GM12878 (cell line): ENCODE measurements around the gene FAM90A1. TPM values are rescaled to one million over a fixed set of nuclear protein-coding genes. Genes with fewer than 3 reads are reported as not detected.
"Not testable (repeated sequence)": the region's sequence is repeated elsewhere in the genome, so short reads cannot be mapped to it uniquely, and the experiment has no call there.

ENCODE experiments used
- ATAC-seq: fragments of 200-7000 bp; cut with Tn5 transposase; 3 replicates; pipeline ENCODE4 v1.9.1; 2020; ENCODE audit warnings: mild to moderate bottlenecking, moderate library complexity
- BruUV-seq: library from RNA; stranded (reverse); fragments of 400-500 nt; replicated peaks from 2 replicates; lab custom pipeline; 2021; lab: Mats Ljungman, UMichigan
- CTCF ChIA-PET: fragments of 300-600 bp; sonication (Branson Sonifier 250); formaldehyde crosslinking; extraction: SDS; loops from one replicate; lab custom pipeline; 2021; ENCODE audit warnings: inconsistent platforms; lab: Yijun Ruan, JAX
- POLR2A ChIA-PET: fragments of 350-600 bp; formaldehyde crosslinking; extraction: SDS; loops from one replicate; lab custom pipeline; 2021; ENCODE audit warnings: inconsistent platforms; lab: Charles Lee
- RAD21 ChIA-PET: fragments of 300-600 bp; sonication (Branson Sonifier 250); formaldehyde crosslinking; loops from one replicate; lab custom pipeline; 2023; ENCODE audit warnings: antibody characterized with exemption; ENCODE audit not compliant: unreplicated experiment; lab: Charles Lee
- SMC1A ChIA-PET: fragments of 300-600 bp; sonication (Branson Sonifier 250); formaldehyde crosslinking; loops from one replicate; lab custom pipeline; 2023; ENCODE audit not compliant: unreplicated experiment, uncharacterized antibody; lab: Charles Lee
- DNase-seq: peaks from one replicate; pipeline ENCODE4 v3.0.0-alpha.2; 2011; ENCODE audit warnings: low read depth, low spot score
- FAIRE-seq: peaks from 3 replicates; lab custom pipeline; 2011; peaks lifted over from hg19 to GRCh38; lab: Jason Lieb, UNC
- H2AFZ ChIP-seq: 2 replicates; pipeline ENCODE4 v1.6.0; 2011; ENCODE audit warnings: low read depth, low read length, control low read depth; ENCODE audit not compliant: control insufficient read depth
- H3K27ac ChIP-seq: 2 replicates; pipeline ENCODE4 v1.5.1; 2011; ENCODE audit warnings: control low read depth; ENCODE audit not compliant: control insufficient read depth, insufficient read depth
- H3K27me3 ChIP-seq, 2 experiments: replicated peaks in 1 of 2; 2 replicates each; pipeline versions ENCODE4 v1.6.0 to v1.6.1; 2011; ENCODE audit warnings: low read length in 1 of 2; ENCODE audit not compliant: control insufficient read depth in 2 of 2, insufficient read depth in 2 of 2
- H3K36me3 ChIP-seq, 2 experiments: 2 replicates each; pipeline ENCODE4 v1.5.1; 2011; ENCODE audit warnings: low read length in 1 of 2; ENCODE audit not compliant: control insufficient read depth in 2 of 2, insufficient read depth in 2 of 2
- H3K4me1 ChIP-seq: 2 replicates; pipeline ENCODE4 v1.6.1; 2011; ENCODE audit warnings: mild to moderate bottlenecking, low read length, moderate library complexity, mixed read lengths; ENCODE audit not compliant: control insufficient read depth, insufficient read depth
- H3K4me2 ChIP-seq: 2 replicates; pipeline ENCODE4 v1.6.0; 2011; ENCODE audit warnings: control low read depth; ENCODE audit not compliant: control insufficient read depth, insufficient read depth
- H3K4me3 ChIP-seq: fragments of 200-600 bp; sonication (generic); 2 replicates; pipeline ENCODE4 v1.5.1; 2016
- H3K79me2 ChIP-seq: 2 replicates; pipeline ENCODE4 v1.6.0; 2011; ENCODE audit warnings: low read length; ENCODE audit not compliant: control insufficient read depth, insufficient read depth
- H3K9ac ChIP-seq: 2 replicates; pipeline ENCODE4 v1.8.0; 2011; ENCODE audit warnings: low read length, control low read depth, mixed read lengths; ENCODE audit not compliant: control insufficient read depth, insufficient read depth
- H3K9me3 ChIP-seq: replicated peaks from 3 replicates; pipeline ENCODE4 v1.5.1; 2011; ENCODE audit warnings: mild to moderate bottlenecking, low read length; ENCODE audit not compliant: control insufficient read depth, insufficient read depth
- H4K20me1 ChIP-seq: 2 replicates; pipeline ENCODE4 v1.6.0; 2011; ENCODE audit not compliant: control insufficient read depth, insufficient read depth
- IKZF1 ChIP-seq: fragments of 450-650 bp; conservative IDR thresholded peaks from 2 replicates; pipeline ENCODE4 v1.6.1; 2017; ENCODE audit warnings: antibody characterized with exemption, mild to moderate bottlenecking
- JUNB ChIP-seq: IDR thresholded peaks from 2 replicates; pipeline ENCODE4 v1.6.1; 2016; ENCODE audit warnings: antibody characterized with exemption, mild to moderate bottlenecking
- KAT2A ChIP-seq: conservative IDR thresholded peaks from 2 replicates; pipeline ENCODE4 v1.6.1; 2011; ENCODE audit warnings: low read depth, low read length; ENCODE audit not compliant: control insufficient read depth
- RFX5 ChIP-seq: IDR thresholded peaks from 2 replicates; pipeline ENCODE4 v1.6.1; 2011; ENCODE audit warnings: low read depth, low read length, improper control_type of control experiment
- WGBS: methylation state at CpG from one replicate; pipeline ENCODE4 v1.1.6; 2016; ENCODE audit warnings: low lambda C conversion rate; ENCODE audit not compliant: insufficient replicate concordance, insufficient coverage; ENCODE audit errors: missing lambda C conversion rate; 5-methylcytosine and 5-hydroxymethylcytosine counted together
- in situ Hi-C: fragments of 300-500 bp; cut with MboI; formaldehyde crosslinking; loops from 9 replicates; pipeline ENCODE4 v1.14.3; 2018; ENCODE audit warnings: mixed read lengths
- intact Hi-C: fragments of 100-400 bp; cut with micrococcal nuclease; formaldehyde crosslinking; loops from one replicate; pipeline ENCODE4 v1.14.2; 2022; ENCODE audit not compliant: unreplicated experiment
- polyA plus RNA-seq, 11 experiments: library from polyadenylated mRNA; depleted of rRNA in 4 of 11; unstranded in 6 of 11; stranded (reverse) in 5 of 11; fragments of >200 nt; fragmentation: Nextera tagmentation in 4 of 11; fragmentation: Illumina TruSeq in 1 of 11; extraction: Ambion mirVana in 4 of 11; extraction: Trizol in 1 of 11; gene quantifications; 1 replicate in 1 of 11; 2 replicates in 10 of 11; pipeline versions ENCODE4 v1.2.1 to v1.2.3, GENCODE V29; 2011 to 2016; ENCODE audit warnings: inconsistent platforms in 2 of 11, missing spikeins in 2 of 11, low read depth in 1 of 11
- total RNA-seq, 4 experiments: library from RNA; depleted of rRNA in 3 of 4; stranded (reverse); fragments of >200 nt in 3 of 4; fragmentation: Illumina TruSeq in 1 of 4; extraction: Trizol in 1 of 4; gene quantifications; 2 replicates each; pipeline versions ENCODE4 v1.2.1 to v1.2.3, GENCODE V29; 2013 to 2021
- TF ChIP-seq, protein P1 (sequence below): fragments of 450-650 bp; IDR thresholded peaks from 2 replicates; pipeline ENCODE4 v1.6.1; 2017; ENCODE audit warnings: mild to moderate bottlenecking, moderate library complexity

Gene FAM90A1
- total and polyA plus RNA-seq, 10 of the 15 experiments (the other 5 are each of a cell fraction or from before 2014, with no cell fraction given), result 0.09 to 0.85 (median 0.46) TPM

DNA sequence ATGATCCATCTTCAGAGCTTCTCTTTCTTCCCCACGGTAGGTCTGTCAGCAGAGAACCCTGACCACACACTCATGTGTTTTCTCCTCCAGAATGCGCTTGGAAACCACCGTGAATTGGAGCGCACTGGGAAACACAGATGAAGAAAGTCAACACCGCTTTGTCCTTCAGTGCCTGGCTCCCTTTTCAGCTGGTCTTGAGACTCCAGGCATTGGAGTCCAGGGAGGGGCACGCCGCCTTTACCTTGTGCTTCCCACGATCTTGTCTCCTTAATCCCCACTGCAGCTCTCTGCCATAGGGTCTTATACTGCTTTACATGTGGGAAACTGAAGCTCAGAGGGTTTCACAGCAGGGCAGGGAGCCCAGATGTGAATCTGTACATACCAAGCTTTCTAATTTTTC lies 1.1 kb downstream of the FAM90A1 start (continued):
- TF ChIP-seq, protein P1, sequence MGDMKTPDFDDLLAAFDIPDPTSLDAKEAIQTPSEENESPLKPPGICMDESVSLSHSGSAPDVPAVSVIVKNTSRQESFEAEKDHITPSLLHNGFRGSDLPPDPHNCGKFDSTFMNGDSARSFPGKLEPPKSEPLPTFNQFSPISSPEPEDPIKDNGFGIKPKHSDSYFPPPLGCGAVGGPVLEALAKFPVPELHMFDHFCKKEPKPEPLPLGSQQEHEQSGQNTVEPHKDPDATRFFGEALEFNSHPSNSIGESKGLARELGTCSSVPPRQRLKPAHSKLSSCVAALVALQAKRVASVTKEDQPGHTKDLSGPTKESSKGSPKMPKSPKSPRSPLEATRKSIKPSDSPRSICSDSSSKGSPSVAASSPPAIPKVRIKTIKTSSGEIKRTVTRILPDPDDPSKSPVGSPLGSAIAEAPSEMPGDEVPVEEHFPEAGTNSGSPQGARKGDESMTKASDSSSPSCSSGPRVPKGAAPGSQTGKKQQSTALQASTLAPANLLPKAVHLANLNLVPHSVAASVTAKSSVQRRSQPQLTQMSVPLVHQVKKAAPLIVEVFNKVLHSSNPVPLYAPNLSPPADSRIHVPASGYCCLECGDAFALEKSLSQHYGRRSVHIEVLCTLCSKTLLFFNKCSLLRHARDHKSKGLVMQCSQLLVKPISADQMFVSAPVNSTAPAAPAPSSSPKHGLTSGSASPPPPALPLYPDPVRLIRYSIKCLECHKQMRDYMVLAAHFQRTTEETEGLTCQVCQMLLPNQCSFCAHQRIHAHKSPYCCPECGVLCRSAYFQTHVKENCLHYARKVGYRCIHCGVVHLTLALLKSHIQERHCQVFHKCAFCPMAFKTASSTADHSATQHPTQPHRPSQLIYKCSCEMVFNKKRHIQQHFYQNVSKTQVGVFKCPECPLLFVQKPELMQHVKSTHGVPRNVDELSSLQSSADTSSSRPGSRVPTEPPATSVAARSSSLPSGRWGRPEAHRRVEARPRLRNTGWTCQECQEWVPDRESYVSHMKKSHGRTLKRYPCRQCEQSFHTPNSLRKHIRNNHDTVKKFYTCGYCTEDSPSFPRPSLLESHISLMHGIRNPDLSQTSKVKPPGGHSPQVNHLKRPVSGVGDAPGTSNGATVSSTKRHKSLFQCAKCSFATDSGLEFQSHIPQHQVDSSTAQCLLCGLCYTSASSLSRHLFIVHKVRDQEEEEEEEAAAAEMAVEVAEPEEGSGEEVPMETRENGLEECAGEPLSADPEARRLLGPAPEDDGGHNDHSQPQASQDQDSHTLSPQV, result no peak
- TF ChIP-seq IKZF1, result no peak
- no peak for TF ChIP-seq RFX5
- no peak for TF ChIP-seq JUNB
- TF ChIP-seq KAT2A, result no peak

DNA sequence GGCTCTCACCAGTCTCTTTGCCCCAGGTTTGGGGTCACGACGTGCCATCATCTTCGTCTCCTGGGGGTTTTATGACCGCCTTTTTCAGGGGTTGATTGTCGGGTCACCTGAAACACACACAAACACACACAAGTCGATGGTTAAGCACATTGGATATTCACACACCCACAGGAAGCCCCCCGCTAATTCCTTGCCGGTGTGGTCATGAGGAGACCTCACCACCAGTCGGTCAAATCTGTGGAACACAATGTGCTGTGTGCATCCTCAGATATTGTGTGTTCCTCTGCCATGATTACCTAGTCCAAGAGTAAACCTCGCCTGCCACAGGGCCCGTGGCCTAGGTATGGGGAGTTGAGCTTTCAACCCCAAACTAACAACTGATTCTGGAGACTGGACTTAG lies 2.6 kb downstream of the FAM90A1 start:
- H3K79me2 ChIP-seq, H3K9me3 ChIP-seq, H2AFZ ChIP-seq, H3K9ac ChIP-seq, POLR2A ChIA-PET, RAD21 ChIA-PET, BruUV-seq, ATAC-seq, CTCF ChIA-PET, H3K4me2 ChIP-seq, SMC1A ChIA-PET, intact Hi-C loops, H3K27me3 ChIP-seq, in situ Hi-C loops, H3K4me3 ChIP-seq, H4K20me1 ChIP-seq, H3K4me1 ChIP-seq, DNase-seq, H3K36me3 ChIP-seq, H3K27ac ChIP-seq, FAIRE-seq: not testable (repeated sequence)
- WGBS, result 42% methylated on average over 10 of the region's 11 CpGs

DNA sequence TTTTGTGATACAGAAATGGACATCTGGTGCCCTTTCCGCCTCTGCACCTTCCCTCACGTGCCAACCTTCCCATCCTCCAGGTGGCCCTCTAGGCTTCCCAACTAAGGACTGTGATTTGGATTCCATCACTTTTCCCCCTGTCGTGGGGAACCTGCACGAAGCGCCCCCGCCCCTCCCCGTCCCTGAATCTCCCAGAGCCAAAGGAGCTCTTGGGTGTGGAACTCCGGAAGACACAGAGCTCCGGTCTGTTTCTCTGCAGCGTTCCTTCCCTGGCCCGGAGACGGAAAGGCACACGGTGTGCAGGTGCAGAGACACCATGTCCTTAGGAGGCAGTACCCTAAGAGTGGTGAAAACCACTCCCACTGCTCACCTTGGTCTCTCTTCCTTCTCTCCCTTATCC lies 3.8 kb downstream of the FAM90A1 start:
- in situ Hi-C loops, FAIRE-seq: not testable (repeated sequence)
- WGBS, result 47% methylated on average over 13 of the region's 13 CpGs

DNA sequence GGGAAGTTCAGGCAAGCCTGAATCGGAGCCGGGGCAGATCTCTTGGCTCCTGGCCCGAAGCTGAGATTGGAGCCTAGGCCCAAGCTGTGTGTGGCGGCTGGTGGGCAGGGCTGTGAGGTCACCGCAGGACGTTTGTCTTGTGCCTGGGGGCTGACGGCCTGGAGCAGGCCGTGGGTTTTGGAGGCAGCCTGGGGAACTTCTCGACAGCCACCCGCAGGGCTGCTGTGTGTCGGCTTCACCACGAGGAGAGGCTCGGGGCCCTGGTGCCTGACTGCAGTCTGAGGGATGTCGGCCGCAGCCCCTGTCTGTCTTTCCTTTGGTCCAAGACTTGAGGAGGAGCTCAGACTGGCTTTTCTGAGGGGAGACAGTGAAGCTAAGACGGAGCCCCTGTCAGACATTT lies 5.1 kb downstream of the FAM90A1 start:
- FAIRE-seq, DNase-seq, H4K20me1 ChIP-seq, H3K4me1 ChIP-seq, BruUV-seq, H3K79me2 ChIP-seq, CTCF ChIA-PET, H3K4me2 ChIP-seq, POLR2A ChIA-PET, H3K27ac ChIP-seq, H3K9me3 ChIP-seq, H3K27me3 ChIP-seq, H3K9ac ChIP-seq, H3K4me3 ChIP-seq, RAD21 ChIA-PET, ATAC-seq, in situ Hi-C loops, H2AFZ ChIP-seq, H3K36me3 ChIP-seq, intact Hi-C loops: not testable (repeated sequence)
- WGBS, result 50% methylated on average over 16 of the region's 16 CpGs
- SMC1A ChIA-PET, result interaction anchor here (0.6 kb wide), 1 partner anchor 111 kb away, joined by 3 read pairs; no protein-coding TSS in a partner anchor

More for the DNA sequence above, 3.8 kb downstream of the FAM90A1 start:
- H3K4me2 ChIP-seq, CTCF ChIA-PET, BruUV-seq, H3K4me1 ChIP-seq, H3K9ac ChIP-seq, H3K27me3 ChIP-seq, H3K27ac ChIP-seq, SMC1A ChIA-PET, H4K20me1 ChIP-seq, ATAC-seq, H3K36me3 ChIP-seq, H3K9me3 ChIP-seq, H3K79me2 ChIP-seq, H2AFZ ChIP-seq, RAD21 ChIA-PET, POLR2A ChIA-PET, DNase-seq, intact Hi-C loops, H3K4me3 ChIP-seq: not testable (repeated sequence)
